Trophoblast cell (in vitro differentiated cells and primary cell): ENCODE data around the gene CCDC192.

Source experiments
- DNase-seq, 2 donors: peaks; one replicate each; pipeline ENCODE4 v3.0.0-alpha.2; 2016
- H2AFZ ChIP-seq: 2 replicates; pipeline ENCODE4 v1.6.1; 2013; ENCODE audit warnings: low read length, moderate library complexity, mild to moderate bottlenecking; ENCODE audit not compliant: insufficient read depth, poor library complexity
- H2AK5ac ChIP-seq: 2 replicates; pipeline ENCODE4 v1.6.1; 2013; ENCODE audit warnings: mild to moderate bottlenecking, low read length
- H2BK120ac ChIP-seq: 2 replicates; pipeline ENCODE4 v1.6.1; 2013; ENCODE audit warnings: low read length, mild to moderate bottlenecking, moderate library complexity; ENCODE audit not compliant: insufficient read depth, poor library complexity
- H2BK12ac ChIP-seq: 2 replicates; pipeline ENCODE4 v1.6.1; 2013; ENCODE audit warnings: mild to moderate bottlenecking, low read length, moderate library complexity
- H2BK5ac ChIP-seq: 2 replicates; pipeline ENCODE4 v1.6.1; 2013; ENCODE audit warnings: low read length, low read depth, moderate library complexity, mild to moderate bottlenecking; ENCODE audit not compliant: poor library complexity
- H3K14ac ChIP-seq: 2 replicates; pipeline ENCODE4 v1.6.1; 2013; ENCODE audit warnings: mild to moderate bottlenecking, low read length
- H3K18ac ChIP-seq: 2 replicates; pipeline ENCODE4 v1.6.1; 2013; ENCODE audit warnings: mild to moderate bottlenecking, low read length
- H3K23ac ChIP-seq: 2 replicates; pipeline ENCODE4 v1.6.1; 2013; ENCODE audit warnings: low read length
- H3K27ac ChIP-seq: 2 replicates; pipeline ENCODE4 v1.5.1; 2013; ENCODE audit warnings: low read depth, mild to moderate bottlenecking, inconsistent platforms, low read length, moderate library complexity
- H3K27me3 ChIP-seq: 2 replicates; pipeline ENCODE4 v1.6.1; 2013; ENCODE audit warnings: inconsistent platforms, mild to moderate bottlenecking, low read length, moderate library complexity; ENCODE audit not compliant: insufficient read depth
- H3K36me3 ChIP-seq, 2 experiments: 1 replicate in 1 of 2; 2 replicates in 1 of 2; pipeline ENCODE4 v1.6.1; 2013; ENCODE audit warnings: low read length in 2 of 2, mild to moderate bottlenecking in 2 of 2, moderate library complexity in 1 of 2; ENCODE audit not compliant: insufficient read depth in 2 of 2, control insufficient read depth in 1 of 2
- H3K4ac ChIP-seq: 2 replicates; pipeline ENCODE4 v1.6.1; 2013; ENCODE audit warnings: low read depth, mild to moderate bottlenecking, low read length, moderate library complexity
- H3K4me1 ChIP-seq, 2 experiments: 1 replicate in 1 of 2; 2 replicates in 1 of 2; pipeline ENCODE4 v1.6.1; 2013; ENCODE audit warnings: low read length in 2 of 2, mild to moderate bottlenecking in 2 of 2, moderate library complexity in 1 of 2; ENCODE audit not compliant: insufficient read depth in 2 of 2, control insufficient read depth in 1 of 2
- H3K4me2 ChIP-seq: 2 replicates; pipeline ENCODE4 v1.6.1; 2013; ENCODE audit warnings: inconsistent platforms, mild to moderate bottlenecking, low read length, moderate library complexity
- H3K4me3 ChIP-seq: 2 replicates; pipeline ENCODE4 v1.5.1; 2013; ENCODE audit warnings: mild to moderate bottlenecking, low read depth, low read length, inconsistent platforms
- H3K79me1 ChIP-seq: one replicate; pipeline ENCODE4 v1.6.1; 2013; ENCODE audit warnings: low read length
- H3K79me2 ChIP-seq: 2 replicates; pipeline ENCODE4 v1.6.1; 2013; ENCODE audit warnings: low read length, mild to moderate bottlenecking; ENCODE audit not compliant: control insufficient read depth, insufficient read depth, poor library complexity
- H3K9ac ChIP-seq: 2 replicates; pipeline ENCODE4 v1.6.1; 2013; ENCODE audit warnings: mild to moderate bottlenecking, low read length
- H3K9me3 ChIP-seq: 2 replicates; pipeline ENCODE4 v1.6.1; 2013; ENCODE audit warnings: low read depth, mild to moderate bottlenecking, control low read depth, inconsistent platforms, low read length; ENCODE audit not compliant: insufficient read depth
- H4K12ac ChIP-seq: 2 replicates; pipeline ENCODE4 v1.6.1; 2013; ENCODE audit warnings: low read depth, mild to moderate bottlenecking, low read length, moderate library complexity
- H4K8ac ChIP-seq: 2 replicates; pipeline ENCODE4 v1.6.1; 2013; ENCODE audit warnings: low read depth, mild to moderate bottlenecking, low read length, moderate library complexity
- H4K91ac ChIP-seq: one replicate; pipeline ENCODE4 v1.6.1; 2013; ENCODE audit warnings: low read depth, mild to moderate bottlenecking, low read length, moderate library complexity
- WGBS: extraction: QIAGEN DNeasy Blood & Tissue Kit; methylation state at CpG from one replicate; pipeline ENCODE4 v1.1.7; 2013; ENCODE audit warnings: missing lambda C conversion rate; ENCODE audit not compliant: insufficient read length, insufficient coverage; ENCODE audit errors: extremely low coverage; 5-methylcytosine and 5-hydroxymethylcytosine counted together

Gene CCDC192

DNA sequence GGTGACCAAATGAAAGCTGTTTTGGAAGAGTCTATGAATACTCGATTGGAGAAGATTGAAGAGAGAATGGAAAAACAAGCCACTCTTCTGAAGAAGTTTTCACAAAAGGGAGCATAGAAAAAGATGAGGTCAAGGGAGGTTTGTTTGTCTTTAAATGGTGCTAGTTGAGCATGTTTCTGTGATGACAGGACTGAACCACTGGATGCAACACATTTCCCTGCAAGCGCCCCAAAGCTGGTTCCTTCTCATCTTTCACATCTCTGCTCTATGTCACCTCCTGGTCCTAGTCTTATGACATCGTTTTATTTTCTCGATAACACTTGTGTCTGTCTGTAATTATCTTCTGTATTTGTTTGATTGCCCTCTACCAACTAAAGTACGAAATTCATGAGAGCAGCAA is 3.8 kb upstream of the CCDC192 start:
- no peak overlapping the region for H3K27ac ChIP-seq
- no peak overlapping the region for H3K14ac ChIP-seq
- no peaks in the 10 kb centered on the region for H3K27me3 ChIP-seq
- no peak overlapping the region for H2BK120ac ChIP-seq
- no peak overlapping the region for H2BK12ac ChIP-seq
- H2AK5ac ChIP-seq = no peak overlapping the region
- WGBS = no CpG with 5 or more reads among the region's 5 CpGs
- H2BK5ac ChIP-seq = no peak overlapping the region
- H3K79me1 ChIP-seq = no peaks in the 10 kb centered on the region
- no peak overlapping the region for H3K18ac ChIP-seq
- H3K4me1 ChIP-seq = peaks cover 4 to 5% of the 10 kb centered on the region in 2 experiments
- H4K8ac ChIP-seq = no peak overlapping the region
- no peak overlapping the region for H3K23ac ChIP-seq
- H2AFZ ChIP-seq = no peak overlapping the region
- no peak overlapping the region for H3K9ac ChIP-seq
- H4K12ac ChIP-seq = no peak overlapping the region
- H3K4me2 ChIP-seq = no peak overlapping the region
- H4K91ac ChIP-seq = no peak overlapping the region
- H3K79me2 ChIP-seq = no peaks in the 10 kb centered on the region
- H3K4ac ChIP-seq = no peak overlapping the region
- H3K36me3 ChIP-seq = no peaks in the 10 kb centered on the region
- H3K4me3 ChIP-seq = no peak overlapping the region
- no peak for DNase-seq
- H3K9me3 ChIP-seq = no peaks in the 10 kb centered on the region

DNA sequence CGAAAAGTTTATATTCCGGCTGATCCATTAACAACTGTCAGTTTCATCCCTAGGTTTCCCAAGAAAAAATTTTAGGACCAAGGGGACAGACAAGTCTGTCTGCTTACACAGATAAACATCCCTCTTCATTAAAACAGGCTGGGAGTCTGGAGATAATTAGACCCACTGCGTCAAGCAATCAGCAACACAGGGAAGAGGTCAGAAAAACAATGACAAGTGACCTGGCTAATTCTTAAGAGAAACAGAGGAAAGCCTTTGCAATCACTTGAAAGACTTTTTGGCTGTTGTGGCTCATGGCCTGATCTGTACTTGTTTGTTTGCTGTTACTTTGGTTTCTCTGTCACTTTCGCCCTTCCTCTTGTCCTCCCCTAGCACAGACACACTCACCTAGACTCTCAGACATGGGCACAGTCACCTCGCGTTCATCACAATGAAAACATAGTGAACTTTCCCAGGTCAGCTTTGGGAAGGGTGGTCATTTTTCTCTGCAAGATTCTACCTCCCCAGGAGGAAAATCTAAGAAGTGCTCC is 2.9 kb upstream of the CCDC192 start:
- no peak overlapping the region for H2BK5ac ChIP-seq
- no peak overlapping the region for H4K91ac ChIP-seq
- no peak overlapping the region for H2AFZ ChIP-seq
- H3K36me3 ChIP-seq = no peaks in the 10 kb centered on the region
- no peak overlapping the region for H2AK5ac ChIP-seq
- no peak overlapping the region for H3K9ac ChIP-seq
- no peak overlapping the region for H3K4ac ChIP-seq
- H3K4me3 ChIP-seq = no peak overlapping the region
- H3K4me2 ChIP-seq = no peak overlapping the region
- no peak overlapping the region for H3K18ac ChIP-seq
- no peaks in the 10 kb centered on the region for H3K9me3 ChIP-seq
- peaks cover 4 to 5% of the 10 kb centered on the region in 2 experiments for H3K4me1 ChIP-seq
- WGBS = no CpG with 5 or more reads among the region's 6 CpGs
- no peak overlapping the region for H4K12ac ChIP-seq
- H3K23ac ChIP-seq = no peak overlapping the region
- no peaks in the 10 kb centered on the region for H3K79me2 ChIP-seq
- no peak overlapping the region for H3K14ac ChIP-seq
- no peak overlapping the region for H4K8ac ChIP-seq
- DNase-seq = no peak
- no peak overlapping the region for H3K27ac ChIP-seq
- no peaks in the 10 kb centered on the region for H3K27me3 ChIP-seq
- no peak overlapping the region for H2BK12ac ChIP-seq
- H2BK120ac ChIP-seq = no peak overlapping the region
- no peaks in the 10 kb centered on the region for H3K79me1 ChIP-seq

DNA sequence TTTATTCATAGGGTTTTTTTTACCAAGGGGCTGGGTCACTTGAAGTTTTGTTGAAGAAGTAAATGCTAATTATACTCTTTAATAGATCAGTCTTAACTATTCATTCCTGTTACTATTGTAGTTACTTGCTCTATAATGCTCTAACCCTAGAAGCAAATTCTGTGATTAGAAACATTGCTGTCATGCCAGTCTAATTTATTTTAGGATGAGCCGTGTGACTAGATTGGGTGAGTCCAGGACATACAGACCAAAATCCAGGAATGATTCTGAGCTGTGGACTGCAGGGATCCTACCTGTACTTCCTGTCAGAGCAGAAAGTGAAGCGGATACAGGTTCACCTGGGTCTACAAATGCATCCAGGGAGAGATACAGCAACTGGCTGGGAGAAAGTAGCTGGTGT is 757 bp upstream of the CCDC192 start:
- Histone ChIP-seq H3K9ac (peak overlapping the region; percentile 72), H4K91ac (no peak overlapping the region), H2BK12ac (no peak overlapping the region), H3K36me3 (no peaks in the 10 kb centered on the region), H3K18ac (no peak overlapping the region), H2AFZ (no peak overlapping the region), H3K4me3 (no peak overlapping the region), H3K9me3 (no peaks in the 10 kb centered on the region), H2AK5ac (no peak overlapping the region), H4K12ac (no peak overlapping the region), H4K8ac (no peak overlapping the region), H3K23ac (no peak overlapping the region), H3K27ac (no peak overlapping the region), H2BK120ac (no peak overlapping the region), H3K4me1 (peaks cover 4 to 5% of the 10 kb centered on the region in 2 experiments), H3K4me2 (no peak overlapping the region), H3K27me3 (no peaks in the 10 kb centered on the region), H3K4ac (no peak overlapping the region), H3K79me2 (no peaks in the 10 kb centered on the region), H3K14ac (no peak overlapping the region), H2BK5ac (no peak overlapping the region), H3K79me1 (no peaks in the 10 kb centered on the region)
- DNase-seq = no peak
- WGBS = no CpG with 5 or more reads among the region's 2 CpGs

DNA sequence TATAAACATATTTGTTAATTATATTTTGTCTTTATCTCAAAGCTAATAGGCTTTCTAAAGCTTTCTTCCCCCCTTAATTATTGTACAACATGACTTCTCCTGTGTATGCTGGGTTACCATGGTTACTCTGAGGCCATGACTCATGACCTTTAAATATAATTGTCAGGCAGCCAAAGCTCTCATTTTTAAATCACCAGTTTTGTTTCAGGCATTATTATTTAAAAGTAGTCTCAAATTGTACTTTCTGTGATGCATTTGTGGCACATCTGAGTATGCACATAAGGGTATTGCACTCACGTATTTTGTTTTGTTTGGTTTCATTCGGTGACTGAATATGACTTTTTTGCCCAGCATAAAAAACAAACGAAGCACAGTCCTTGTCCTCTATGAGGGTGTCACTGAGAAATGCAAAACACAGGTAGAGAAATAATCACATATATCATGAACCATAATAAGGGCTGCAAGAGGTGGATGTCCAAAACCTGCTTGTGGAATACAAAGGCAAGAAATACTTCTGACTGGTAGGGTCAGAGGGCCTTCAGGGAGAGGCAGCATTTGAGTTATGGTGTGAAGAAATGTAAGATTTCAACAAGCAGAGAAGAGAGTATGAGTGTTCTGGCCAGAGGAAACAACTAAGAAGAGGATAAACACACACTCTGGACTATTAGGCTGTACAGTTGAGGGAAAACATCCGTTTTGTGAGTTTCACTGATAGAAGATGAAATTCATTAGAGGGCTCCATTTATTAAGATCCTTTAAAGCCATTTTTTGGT is 2.1 kb downstream of the CCDC192 start:
- Histone ChIP-seq H2BK120ac (no peak overlapping the region), H4K91ac (no peak overlapping the region), H3K27ac (no peak overlapping the region), H3K14ac (no peak overlapping the region), H2BK12ac (no peak overlapping the region), H3K36me3 (no peaks in the 10 kb centered on the region), H3K4me2 (no peak overlapping the region), H2BK5ac (no peak overlapping the region), H3K9me3 (no peaks in the 10 kb centered on the region), H3K4ac (no peak overlapping the region), H3K4me1 (peaks cover 2 to 4% of the 10 kb centered on the region in 2 experiments), H2AFZ (no peak overlapping the region), H3K4me3 (no peak overlapping the region), H3K27me3 (no peaks in the 10 kb centered on the region), H2AK5ac (no peak overlapping the region), H3K79me2 (no peaks in the 10 kb centered on the region), H4K12ac (no peak overlapping the region), H3K9ac (no peak overlapping the region), H3K18ac (no peak overlapping the region), H4K8ac (no peak overlapping the region), H3K79me1 (no peaks in the 10 kb centered on the region), H3K23ac (no peak overlapping the region)
- no CpG with 5 or more reads among the region's 4 CpGs for WGBS
- DNase-seq = peak; percentile 9 to 64
